PC-3 (cell line): ENCODE data around the gene EXOC7. TPM values are rescaled to one million over a fixed set of nuclear protein-coding genes. Genes with fewer than 3 reads are reported as not detected.

Experiments used
- ATAC-seq: fragments of 200-7000 bp; cut with Tn5 transposase; 2 replicates; pipeline ENCODE4 v1.9.1; 2020; ENCODE audit warnings: mild to moderate bottlenecking, moderate library complexity
- BruUV-seq: library from RNA; stranded (reverse); fragments of 400-500 nt; replicated peaks from 2 replicates; lab custom pipeline; 2021; lab: Mats Ljungman, UMichigan
- CTCF ChIA-PET: fragments of 300-600 bp; sonication (Branson Sonifier 250); formaldehyde crosslinking; loops from one replicate; lab custom pipeline; 2022; ENCODE audit warnings: antibody characterized with exemption; lab: Charles Lee
- POLR2A ChIA-PET: fragments of 300-600 bp; sonication (Branson Sonifier 250); formaldehyde crosslinking; loops from one replicate; lab custom pipeline; 2022; ENCODE audit warnings: antibody characterized with exemption; ENCODE audit not compliant: unreplicated experiment; lab: Charles Lee
- DNase-seq: peaks from one replicate; pipeline ENCODE4 v3.0.0-alpha.2; 2015
- H2AFZ ChIP-seq: fragments of 300-600 bp; sonication (generic); 2 replicates; pipeline ENCODE4 v1.6.0; 2016; ENCODE audit warnings: antibody characterized with exemption, low read length
- H3F3A ChIP-seq: fragments of 300-600 bp; sonication (generic); one replicate; pipeline ENCODE4 v1.6.0; 2017; ENCODE audit warnings: antibody characterized with exemption, low read length, control low read depth, mild to moderate bottlenecking; ENCODE audit not compliant: unreplicated experiment
- H3K27ac ChIP-seq: fragments of 300-600 bp; sonication (generic); 2 replicates; pipeline ENCODE4 v1.5.1; 2016; ENCODE audit warnings: mild to moderate bottlenecking, low read length
- H3K27me3 ChIP-seq: fragments of 300-600 bp; sonication (generic); 2 replicates; pipeline ENCODE4 v1.6.1; 2016; ENCODE audit warnings: low read length, mixed read lengths
- H3K36me3 ChIP-seq: fragments of 300-600 bp; sonication (generic); 2 replicates; pipeline ENCODE4 v1.6.1; 2016; ENCODE audit warnings: low read depth, mixed run types, low read length, mixed read lengths
- H3K4me1 ChIP-seq: fragments of 300-600 bp; sonication (generic); 2 replicates; pipeline ENCODE4 v1.5.1; 2016; ENCODE audit warnings: low read length; ENCODE audit not compliant: insufficient read depth
- H3K4me2 ChIP-seq: fragments of 300-600 bp; sonication (generic); 2 replicates; pipeline ENCODE4 v1.6.0; 2016; ENCODE audit warnings: low read length
- H3K4me3 ChIP-seq: fragments of 300-600 bp; sonication (generic); 2 replicates; pipeline ENCODE4 v1.5.1; 2016; ENCODE audit warnings: mild to moderate bottlenecking, low read length, mixed read lengths
- H3K79me2 ChIP-seq: fragments of 300-600 bp; sonication (generic); 2 replicates; pipeline ENCODE4 v1.6.1; 2017; ENCODE audit warnings: low read length, mixed read lengths
- H3K9ac ChIP-seq: fragments of 300-600 bp; sonication (generic); 2 replicates; pipeline ENCODE4 v1.6.0; 2016; ENCODE audit warnings: mild to moderate bottlenecking, low read length
- H3K9me2 ChIP-seq: fragments of 300-600 bp; sonication (generic); replicated peaks from 2 replicates; pipeline ENCODE4 v1.6.1; 2016; ENCODE audit warnings: mixed run types, low read length, mixed read lengths
- H3K9me3 ChIP-seq: fragments of 300-600 bp; sonication (generic); 2 replicates; pipeline ENCODE4 v1.6.1; 2016; ENCODE audit warnings: low read length, mixed read lengths
- H4K20me1 ChIP-seq: fragments of 300-600 bp; sonication (generic); 2 replicates; pipeline ENCODE4 v1.6.1; 2016; ENCODE audit warnings: low read length, mixed read lengths
- CTCF ChIP-seq: fragments of 300-600 bp; sonication (generic); conservative IDR thresholded peaks from 2 replicates; pipeline ENCODE4 v1.5.1; 2017; ENCODE audit warnings: antibody characterized with exemption, low read depth, mild to moderate bottlenecking, low read length
- EZH2 ChIP-seq: fragments of 300-600 bp; sonication (generic); IDR thresholded peaks from one replicate; pipeline ENCODE4 v1.6.1; 2017; ENCODE audit warnings: antibody characterized with exemption, mild to moderate bottlenecking, low read length; ENCODE audit not compliant: unreplicated experiment
- EZH2phosphoT487 ChIP-seq: fragments of 300-600 bp; sonication (generic); IDR thresholded peaks from 2 replicates; pipeline ENCODE4 v1.6.1; 2018; ENCODE audit warnings: mild to moderate bottlenecking, antibody characterized with exemption, low read length, borderline replicate concordance
- intact Hi-C: fragments of 100-400 bp; cut with micrococcal nuclease; formaldehyde crosslinking; loops from 2 replicates; pipeline ENCODE4 v1.9.0; 2023
- total RNA-seq: library from RNA; depleted of rRNA; stranded (reverse); fragments of >200 nt; gene quantifications from 2 replicates; pipeline ENCODE4 v1.2.3, GENCODE V29; 2014

EXOC7 gene
- total RNA-seq, 1 experiment from 2014 or later = 153 TPM

GRCh38 chr17:76111956-76112355 is 8.4 kb upstream of the EXOC7 start:
- Histone ChIP-seq H3K27ac (no peak overlapping the region), H3K4me1 (no peaks in the 10 kb centered on the region), H3K27me3 (no peaks in the 10 kb centered on the region), H3K9me3 (no peaks in the 10 kb centered on the region), H3F3A (no peaks in the 10 kb centered on the region), H3K9me2 (no peaks in the 10 kb centered on the region), H3K36me3 (no peaks in the 10 kb centered on the region), H4K20me1 (no peaks in the 10 kb centered on the region), H3K9ac (no peak overlapping the region), H3K79me2 (no peaks in the 10 kb centered on the region), H3K4me3 (no peak overlapping the region), H2AFZ (no peak overlapping the region), H3K4me2 (no peak overlapping the region)
- intact Hi-C loops = no loop called here
- ChIA-PET CTCF (no interaction called here), POLR2A (interaction anchor here (0.6 kb wide), 1 partner anchor 98 kb away, joined by 3 read pairs; no protein-coding TSS in a partner anchor)
- no TSS peak for BruUV-seq
- DNase-seq = no peak
- TF ChIP-seq EZH2phosphoT487 = no peak
- TF ChIP-seq CTCF = no peak
- TF ChIP-seq EZH2 = no peak
- ATAC-seq = no peak

GRCh38 chr17:76107509-76107908 is 3.9 kb upstream of the EXOC7 start:
- ATAC-seq = no peak
- ChIA-PET CTCF (no interaction called here), POLR2A (no interaction called here)
- TF ChIP-seq CTCF (peak; percentile 47), EZH2phosphoT487 (no peak)
- no TSS peak for BruUV-seq
- Histone ChIP-seq H4K20me1 (no peaks in the 10 kb centered on the region), H3K9me3 (no peaks in the 10 kb centered on the region), H3K4me1 (peaks cover 10% of the 10 kb centered on the region), H2AFZ (no peak overlapping the region), H3K9ac (no peak overlapping the region), H3K9me2 (no peaks in the 10 kb centered on the region), H3K27ac (no peak overlapping the region), H3F3A (no peaks in the 10 kb centered on the region), H3K4me2 (no peak overlapping the region), H3K79me2 (peaks cover 11% of the 10 kb centered on the region), H3K36me3 (no peaks in the 10 kb centered on the region), H3K27me3 (no peaks in the 10 kb centered on the region), H3K4me3 (no peak overlapping the region)
- intact Hi-C loops = loop anchor here (10.0 kb wide), 1 partner anchor 157 kb away; the partner anchor contains the start of gene UBALD2
- peak; percentile 58 for DNase-seq

- Histone ChIP-seq H4K20me1 (no peaks in the 10 kb centered on the region), H3K9me3 (no peaks in the 10 kb centered on the region), H3K79me2 (peaks cover 19% of the 10 kb centered on the region), H2AFZ (peak overlapping the region; percentile 10; the same call in 1 of the 2 replicates), H3K27me3 (no peaks in the 10 kb centered on the region), H3K4me1 (peaks cover 15% of the 10 kb centered on the region), H3K36me3 (no peaks in the 10 kb centered on the region), H3F3A (no peaks in the 10 kb centered on the region), H3K9ac (no peak overlapping the region), H3K4me2 (no peak overlapping the region), H3K27ac (no peak overlapping the region), H3K4me3 (no peak overlapping the region), H3K9me2 (no peaks in the 10 kb centered on the region)
- intact Hi-C loops = loop anchor here (10.0 kb wide), 1 partner anchor 158 kb away; the partner anchor contains the start of gene UBALD2
- ATAC-seq = no peak
- ChIA-PET POLR2A (no interaction called here), CTCF (interaction anchor here (0.6 kb wide), 2 partner anchors 25 to 201 kb away, joined by 4 to 7 read pairs; no protein-coding TSS in a partner anchor)
- DNase-seq = no peak
- no TSS peak for BruUV-seq
- TF ChIP-seq EZH2 (no peak), EZH2phosphoT487 (no peak), CTCF (no peak)
Observed at GRCh38 chr17:76106703-76107102, 3.1 kb upstream of the EXOC7 start.
